Measurements from ENCODE around the gene DOCK2.
"Not testable (repeated sequence)": the region's sequence is repeated elsewhere in the genome, so short reads cannot be mapped to it uniquely, and the experiment has no call there.

The DOCK2 gene

GRCh38 chr5:169641253-169641652, 4.2 kb downstream of the DOCK2 start:
- no peak for DNase-seq

DNA sequence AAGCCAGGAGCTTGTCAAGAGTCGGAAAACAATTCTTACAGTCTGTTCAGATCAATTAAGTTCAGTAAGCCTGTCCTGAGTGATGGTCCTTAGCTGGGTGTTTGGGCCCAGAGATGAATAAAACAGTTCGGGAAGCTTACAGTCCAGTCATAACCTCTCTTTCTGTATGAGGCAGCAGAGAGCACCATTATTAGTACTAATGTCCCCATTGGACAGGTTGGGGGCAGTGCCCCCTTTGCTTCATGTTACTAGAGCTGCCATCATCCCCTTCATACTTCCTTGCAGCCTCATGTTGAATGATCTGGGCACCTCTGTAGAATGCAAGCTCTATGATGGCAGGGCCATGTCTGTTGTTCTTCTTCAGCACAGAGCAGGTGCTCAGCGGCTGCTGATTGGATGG, 9.8 kb downstream of the DOCK2 start:
- DNase-seq, result no peak

DNA sequence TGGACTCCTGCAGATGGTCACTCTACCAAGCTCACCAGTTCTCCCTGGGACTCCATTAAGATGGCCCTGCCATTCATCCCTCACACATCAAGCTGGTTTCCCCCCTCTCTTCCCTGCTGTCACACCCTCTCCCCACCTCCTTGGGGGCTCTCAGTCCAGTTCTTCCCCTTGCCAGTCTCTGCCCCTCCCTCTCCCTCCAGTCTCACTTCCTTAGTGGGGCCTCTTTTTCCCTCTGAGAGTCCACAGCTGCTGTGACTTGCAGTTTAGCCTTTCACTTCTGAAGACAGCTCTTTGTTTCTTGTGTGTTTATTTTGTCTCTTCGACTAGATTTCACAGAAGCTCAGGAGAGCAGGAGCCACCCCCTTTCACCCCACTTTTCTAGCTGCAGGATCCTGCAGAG, 10.5 kb downstream of the DOCK2 start:
- DNase-seq, result no peak

GRCh38 chr5:169648725-169649310, 11.7 kb downstream of the DOCK2 start:
- no peak for DNase-seq

DNA sequence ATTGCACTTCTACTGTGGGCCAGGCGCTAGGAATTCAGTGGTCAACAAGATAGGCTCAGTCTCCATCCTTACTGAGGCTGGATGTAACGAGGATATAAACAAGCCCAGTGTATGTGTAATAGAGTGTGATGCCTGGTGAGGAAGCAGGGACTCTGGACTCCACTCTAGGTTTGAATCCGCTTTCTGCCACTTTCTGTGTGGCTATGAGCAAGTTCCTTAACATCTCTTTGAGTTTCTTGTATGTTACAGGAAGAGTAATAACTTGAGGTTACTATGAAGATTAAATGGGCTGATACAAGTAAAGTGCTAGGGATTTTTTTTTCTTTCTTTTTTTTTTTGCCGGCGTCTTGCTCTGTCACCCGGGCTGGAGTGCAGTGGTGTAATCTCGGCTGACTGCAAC, 12.4 kb downstream of the DOCK2 start:
- no peak for DNase-seq

DNA sequence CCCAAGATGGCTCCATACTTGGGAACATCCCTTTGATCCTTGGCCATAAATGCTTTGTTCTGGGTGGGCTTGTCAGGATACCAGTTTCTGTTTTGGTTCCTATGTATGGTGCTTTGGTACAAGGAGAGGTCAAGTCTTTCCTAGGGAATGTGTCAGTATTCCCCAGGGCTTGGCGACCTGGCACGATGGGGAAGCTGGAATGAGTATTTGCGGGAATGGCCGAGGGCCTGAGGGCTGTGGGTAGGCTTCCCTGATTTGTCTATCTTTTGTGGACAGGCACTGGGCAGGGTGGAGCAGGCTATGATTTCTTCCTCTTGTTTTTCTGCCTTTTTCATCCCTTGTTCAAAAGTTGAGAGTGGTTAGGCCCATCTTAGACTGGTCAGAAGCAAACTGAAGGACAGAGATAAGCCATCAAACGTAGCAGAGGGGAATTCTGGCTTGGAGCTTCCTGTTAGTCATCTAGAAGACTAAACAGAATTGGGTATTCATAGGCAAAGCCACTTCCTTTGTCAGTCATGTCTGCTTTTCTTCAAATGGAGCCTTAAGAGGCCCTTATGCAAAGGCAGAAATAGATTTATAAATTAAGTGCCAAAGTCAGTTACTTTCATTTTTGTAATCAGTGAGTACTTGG, 13.7 kb downstream of the DOCK2 start:
- DNase-seq, result no peak

GRCh38 chr5:169651526-169651925, 14.5 kb downstream of the DOCK2 start:
- DNase-seq, result no peak

- DNase-seq, result no peak
These were observed 15.0 kb downstream of the DOCK2 start for GRCh38 chr5:169652057-169652456.

- no peak for DNase-seq
These were observed 16.0 kb downstream of the DOCK2 start for GRCh38 chr5:169653091-169653490.

GRCh38 chr5:169655353-169655752, 18.3 kb downstream of the DOCK2 start:
- no peak for DNase-seq

DNA sequence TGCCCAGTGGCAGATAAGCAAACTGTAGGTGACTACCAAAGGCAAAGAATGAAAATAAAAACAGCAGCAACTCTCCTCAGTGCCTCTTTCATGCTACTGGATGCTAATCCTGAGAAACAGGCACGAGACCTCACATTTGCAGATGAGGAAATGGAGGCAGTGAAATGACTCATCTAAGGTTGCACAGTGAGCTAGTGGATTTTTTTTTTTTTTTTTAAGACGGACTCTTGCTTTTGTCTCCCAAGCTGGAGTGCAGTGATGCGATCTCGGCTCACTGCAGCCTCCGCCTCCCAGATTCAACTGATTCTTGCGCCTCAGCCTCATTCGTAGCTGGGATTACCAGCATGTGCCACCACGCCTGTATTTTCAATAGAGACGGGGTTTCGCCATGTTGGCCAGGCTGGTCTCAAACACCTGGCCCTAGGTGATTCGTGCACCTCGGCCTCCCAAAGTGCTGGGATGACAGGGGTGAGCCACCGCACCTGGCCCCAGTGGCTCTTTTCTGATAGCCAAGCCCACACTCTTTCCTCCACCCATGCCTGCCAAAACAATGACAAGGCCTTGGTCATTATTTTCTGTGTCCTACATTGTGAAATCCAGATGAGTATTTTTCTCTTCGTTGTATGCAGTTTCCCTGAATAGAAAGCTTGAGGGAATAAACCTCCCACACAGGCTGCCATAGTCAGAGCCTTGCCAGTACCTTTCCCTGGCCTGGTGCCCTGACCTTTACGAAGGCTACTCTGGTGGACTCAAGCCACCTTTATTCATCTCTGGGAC, 19.2 kb downstream of the DOCK2 start:
- no peak for DNase-seq

DNA sequence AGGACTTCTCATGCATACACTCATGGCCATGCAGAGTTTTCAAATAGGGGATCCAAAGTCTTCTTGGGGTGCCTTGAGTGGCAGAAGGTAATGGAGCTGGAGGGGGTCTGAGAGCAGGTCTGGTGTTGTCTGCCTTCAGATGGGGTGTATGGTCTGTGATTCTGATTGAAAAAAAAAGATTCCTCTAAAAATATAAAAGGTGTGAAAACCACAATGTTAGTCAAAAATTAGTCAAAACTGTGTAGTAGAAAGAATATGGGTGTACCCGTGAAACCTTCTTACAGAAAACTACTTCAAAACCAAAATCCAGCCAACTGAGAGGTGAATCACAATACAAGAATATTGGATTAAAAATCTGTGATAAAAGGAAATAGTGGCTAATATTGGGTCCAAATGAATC, 20.1 kb downstream of the DOCK2 start:
- DNase-seq, result no peak

- DNase-seq, result not testable (repeated sequence)
These were observed 25.4 kb downstream of the DOCK2 start for GRCh38 chr5:169662451-169662850.

GRCh38 chr5:169663537-169663936, 26.5 kb downstream of the DOCK2 start:
- DNase-seq, result no peak

DNA sequence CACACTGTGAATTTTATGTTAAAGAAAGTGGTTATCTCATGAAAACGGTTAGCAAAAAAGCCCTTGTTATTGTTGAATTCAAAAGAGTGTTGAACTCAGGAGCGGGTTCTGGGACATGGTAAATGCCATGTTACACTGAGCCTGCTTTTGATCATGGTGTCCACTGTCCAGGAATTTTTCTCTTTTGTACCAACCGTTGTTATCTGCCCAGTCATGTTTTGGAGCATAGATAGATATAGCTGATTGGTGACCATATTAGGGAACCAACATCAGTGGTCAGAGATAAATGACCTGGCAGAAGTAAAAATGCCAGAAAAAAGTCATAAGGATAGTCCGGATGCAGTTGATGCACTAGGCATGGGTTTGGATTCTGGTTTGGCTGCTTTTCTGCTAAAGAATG, 29.3 kb downstream of the DOCK2 start:
- no peak for DNase-seq

GRCh38 chr5:169667896-169668674, 31.0 kb downstream of the DOCK2 start:
- DNase-seq, result no peak

- DNase-seq, result no peak
These were observed 31.7 kb downstream of the DOCK2 start for GRCh38 chr5:169668732-169669131.

GRCh38 chr5:169670769-169671525, 33.9 kb downstream of the DOCK2 start:
- no peak for DNase-seq

- DNase-seq, result no peak
These were observed 45.0 kb downstream of the DOCK2 start for GRCh38 chr5:169682026-169682425.

DNA sequence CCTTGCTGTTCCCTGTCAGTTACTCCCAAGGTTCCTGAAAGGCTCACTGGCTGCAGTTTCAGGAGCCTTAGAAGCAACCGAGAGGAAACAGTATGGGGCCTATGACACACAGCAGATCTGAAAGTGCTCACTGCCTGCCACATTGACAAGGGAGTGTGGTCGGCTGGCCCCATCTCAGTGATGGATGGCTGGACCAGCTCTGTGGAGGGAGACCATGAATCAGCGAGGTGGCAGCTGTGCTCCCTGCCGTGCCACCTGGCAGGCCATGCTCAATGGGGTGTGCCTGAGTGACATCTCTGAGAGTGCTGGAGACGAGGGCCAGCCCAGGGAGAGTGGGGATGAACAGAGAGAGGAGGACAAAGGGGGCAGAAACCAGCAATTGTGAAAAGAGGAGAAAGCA, 49.1 kb downstream of the DOCK2 start:
- no peak for DNase-seq

DNA sequence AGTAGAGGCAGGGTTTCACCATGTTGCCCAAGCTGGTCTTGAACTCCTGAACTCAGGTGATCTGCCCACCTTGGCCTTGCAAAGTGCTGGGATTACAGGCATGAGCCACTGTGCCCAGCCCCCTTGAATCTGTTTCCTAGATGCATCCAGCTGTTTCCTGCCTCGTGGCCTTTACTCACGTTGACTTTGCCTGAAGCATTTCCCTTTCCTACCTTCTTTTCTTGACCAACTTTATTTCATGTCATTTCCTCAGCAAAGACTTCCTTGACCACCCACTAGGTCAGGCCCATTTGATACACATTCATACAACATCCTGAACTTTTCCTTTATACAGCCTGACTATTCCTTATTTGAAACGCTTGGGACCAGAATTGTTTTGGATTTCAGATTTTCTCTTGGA, 51.0 kb downstream of the DOCK2 start:
- no peak for DNase-seq

DNA sequence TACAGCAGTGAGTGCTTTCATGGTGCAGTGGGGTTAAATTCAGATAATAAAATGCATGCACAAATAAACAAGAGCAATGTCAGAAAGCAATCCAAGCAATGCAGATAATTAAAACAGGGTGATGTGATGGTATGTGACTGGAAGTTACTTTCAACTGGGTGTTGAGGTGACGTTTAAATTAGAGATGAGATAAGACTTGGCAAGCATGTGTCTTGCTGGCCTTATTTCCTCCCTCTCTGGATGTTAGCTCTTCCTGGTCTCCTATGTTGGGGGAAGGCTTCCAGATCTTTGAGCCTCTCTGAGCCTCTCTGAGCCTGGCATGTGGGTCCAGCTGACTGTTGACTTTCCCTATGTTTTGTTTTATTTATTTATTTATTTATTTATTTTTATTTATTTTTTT, 54.4 kb downstream of the DOCK2 start:
- DNase-seq, result no peak

- no peak for DNase-seq
These were observed 57.1 kb downstream of the DOCK2 start for GRCh38 chr5:169694091-169694625.

Measured in activated T-cell treated with anti-CD3 and anti-CD28 coated beads for 4 hours (primary cell).